Nephron progenitor cell (in vitro differentiated cells): ENCODE measurements around the gene LETM1.
A peak's percentile ranks its signal among the peaks of the same experiment; 100 is the strongest.

Experiments
- DNase-seq: peaks from one replicate; pipeline ENCODE4 v3.0.0; 2021
- H3K27ac Mint-ChIP-seq: 2 replicates; pipeline ENCODE4 v1.8.0; 2021; ENCODE audit warnings: mild to moderate bottlenecking, moderate library complexity, mixed read lengths
- H3K27me3 Mint-ChIP-seq: 2 replicates; pipeline ENCODE4 v1.8.0; 2021; ENCODE audit warnings: mild to moderate bottlenecking, low read depth, mixed read lengths; ENCODE audit not compliant: poor library complexity
- H3K36me3 Mint-ChIP-seq: 2 replicates; pipeline ENCODE4 v1.8.0; 2021; ENCODE audit warnings: low read depth, mixed read lengths
- H3K4me1 Mint-ChIP-seq: 2 replicates; pipeline ENCODE4 v1.8.0; 2021; ENCODE audit warnings: mixed read lengths
- H3K4me3 Mint-ChIP-seq: 2 replicates; pipeline ENCODE4 v1.8.0; 2021; ENCODE audit warnings: mild to moderate bottlenecking, moderate library complexity, mixed read lengths
- H3K9me3 Mint-ChIP-seq: 2 replicates; pipeline ENCODE4 v1.8.0; 2021; ENCODE audit warnings: mild to moderate bottlenecking, moderate library complexity, mixed read lengths
- TF ChIP-seq, protein P1 (sequence below): fragments of 200-600 bp; sonication (generic); IDR thresholded peaks from 2 replicates; pipeline ENCODE4 v1.5.0; 2021; ENCODE audit warnings: antibody characterized with exemption

LETM1 gene

DNA sequence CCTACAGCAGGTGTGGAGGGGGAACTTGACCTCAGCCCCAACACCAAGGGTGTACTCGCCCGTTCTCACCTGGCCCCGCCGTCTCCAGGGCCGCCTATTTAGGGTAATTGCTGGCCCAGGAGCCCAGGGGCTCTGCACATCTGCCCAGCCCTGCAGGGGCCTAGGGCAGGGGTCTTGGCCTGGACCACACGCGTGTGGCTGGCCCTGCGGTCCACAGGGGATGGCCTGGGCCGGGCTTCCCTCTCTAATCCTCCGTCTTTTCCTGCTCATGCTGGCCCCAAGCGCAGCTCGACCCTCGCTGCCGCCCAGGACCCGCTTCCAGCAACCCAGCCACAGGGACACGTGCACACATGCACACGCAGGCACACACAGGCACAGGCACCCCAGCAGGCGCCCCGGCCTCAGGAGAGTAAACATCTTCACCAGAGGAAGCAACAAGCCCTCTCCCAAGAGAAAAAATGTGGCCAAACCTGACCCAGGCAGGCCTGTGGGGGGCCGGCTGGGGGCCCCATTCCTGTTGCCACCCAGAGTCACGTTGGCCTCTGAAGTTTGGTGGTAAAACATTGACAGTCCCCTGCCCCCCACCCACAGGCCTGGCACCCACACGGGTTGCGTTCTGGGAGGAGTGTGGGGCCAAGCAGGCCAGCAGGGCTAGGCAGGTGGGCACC lies 87.5 kb downstream of the LETM1 start:
- Mint-ChIP-seq H3K4me3 (peak overlapping the region; percentile 70), H3K27me3 (peaks cover 4% of the 10 kb centered on the region), H3K9me3 (no peaks in the 10 kb centered on the region), H3K27ac (no peak overlapping the region), H3K36me3 (no peaks in the 10 kb centered on the region), H3K4me1 (peaks cover 27% of the 10 kb centered on the region)
- no peak for DNase-seq
- TF ChIP-seq, protein P1, sequence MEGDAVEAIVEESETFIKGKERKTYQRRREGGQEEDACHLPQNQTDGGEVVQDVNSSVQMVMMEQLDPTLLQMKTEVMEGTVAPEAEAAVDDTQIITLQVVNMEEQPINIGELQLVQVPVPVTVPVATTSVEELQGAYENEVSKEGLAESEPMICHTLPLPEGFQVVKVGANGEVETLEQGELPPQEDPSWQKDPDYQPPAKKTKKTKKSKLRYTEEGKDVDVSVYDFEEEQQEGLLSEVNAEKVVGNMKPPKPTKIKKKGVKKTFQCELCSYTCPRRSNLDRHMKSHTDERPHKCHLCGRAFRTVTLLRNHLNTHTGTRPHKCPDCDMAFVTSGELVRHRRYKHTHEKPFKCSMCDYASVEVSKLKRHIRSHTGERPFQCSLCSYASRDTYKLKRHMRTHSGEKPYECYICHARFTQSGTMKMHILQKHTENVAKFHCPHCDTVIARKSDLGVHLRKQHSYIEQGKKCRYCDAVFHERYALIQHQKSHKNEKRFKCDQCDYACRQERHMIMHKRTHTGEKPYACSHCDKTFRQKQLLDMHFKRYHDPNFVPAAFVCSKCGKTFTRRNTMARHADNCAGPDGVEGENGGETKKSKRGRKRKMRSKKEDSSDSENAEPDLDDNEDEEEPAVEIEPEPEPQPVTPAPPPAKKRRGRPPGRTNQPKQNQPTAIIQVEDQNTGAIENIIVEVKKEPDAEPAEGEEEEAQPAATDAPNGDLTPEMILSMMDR, result no peak

DNA sequence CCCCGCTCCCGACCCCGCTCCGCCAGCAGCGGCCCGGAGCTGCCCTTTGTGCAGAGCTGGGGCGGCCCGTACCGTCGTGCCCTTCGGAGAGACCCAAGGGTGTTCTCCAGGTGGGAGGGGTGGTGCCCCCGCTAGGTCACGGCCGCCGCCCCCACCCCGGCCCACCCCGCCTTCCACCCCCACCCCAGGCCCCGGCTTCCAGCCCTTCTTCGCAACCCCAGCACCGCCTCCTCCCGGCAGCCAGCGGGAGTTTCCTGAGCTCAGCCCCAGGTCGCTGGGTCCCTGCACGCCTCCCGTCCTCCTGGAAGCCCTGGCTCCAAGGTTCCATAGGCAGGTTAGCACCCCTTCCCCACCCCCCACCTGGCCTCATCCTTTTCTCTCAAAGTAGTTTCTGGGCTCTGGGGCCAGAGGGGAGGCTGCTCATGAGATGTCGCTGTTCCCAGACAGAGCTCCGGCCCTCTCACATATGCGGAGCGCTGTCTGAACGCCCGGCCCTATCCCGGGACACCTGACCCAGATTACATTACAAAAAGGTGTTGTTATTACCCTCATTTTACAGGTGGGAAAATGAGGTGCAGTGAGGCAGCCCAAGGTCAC lies 88.1 kb downstream of the LETM1 start:
- Mint-ChIP-seq H3K27ac (no peak overlapping the region), H3K4me1 (peaks cover 27% of the 10 kb centered on the region), H3K36me3 (no peaks in the 10 kb centered on the region), H3K9me3 (no peaks in the 10 kb centered on the region), H3K27me3 (peaks cover 4% of the 10 kb centered on the region), H3K4me3 (peak overlapping the region; percentile 70)
- DNase-seq, result peak; percentile 69
- TF ChIP-seq, protein P1, result peak; percentile 25

DNA sequence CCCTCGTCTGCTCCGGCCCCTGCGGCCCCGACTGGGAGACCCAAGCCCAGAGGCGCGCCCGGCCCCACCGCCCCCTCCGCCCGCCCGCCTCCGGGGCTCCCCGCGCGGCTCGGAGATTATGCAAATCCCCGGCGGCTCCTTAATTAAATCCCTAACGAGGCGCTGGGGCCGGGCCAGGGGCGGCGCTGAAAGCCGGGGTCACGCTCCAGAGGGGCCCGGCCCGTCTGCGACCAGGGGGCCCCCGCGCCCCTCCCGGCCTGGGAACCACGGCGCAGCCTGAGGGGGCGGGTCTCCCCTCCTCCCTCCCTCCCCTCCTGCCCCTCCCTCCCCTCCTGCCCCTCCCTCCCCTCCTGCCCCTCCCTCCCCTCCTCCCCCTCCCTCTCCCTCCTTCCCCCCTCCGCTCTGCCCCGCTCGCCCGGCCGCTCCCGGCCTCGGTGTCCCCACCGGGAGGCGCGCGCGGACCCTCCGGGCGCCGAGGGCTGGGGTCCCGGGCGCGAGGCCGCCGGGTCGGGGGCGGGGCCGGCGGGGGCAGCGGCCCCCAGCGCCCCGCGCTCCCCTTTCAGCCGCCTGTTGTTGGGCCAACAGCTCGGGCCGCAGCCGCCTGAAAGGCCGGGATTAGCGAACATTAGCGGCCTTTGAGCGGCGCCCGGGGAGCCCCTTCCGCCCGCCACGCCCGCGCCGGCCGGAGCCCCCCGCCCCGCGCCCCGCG lies 88.7 kb downstream of the LETM1 start:
- no peaks in the 10 kb centered on the region for H3K9me3 Mint-ChIP-seq
- H3K4me3 Mint-ChIP-seq, result no peak overlapping the region
- TF ChIP-seq, protein P1, result no peak
- peaks cover 4% of the 10 kb centered on the region for H3K27me3 Mint-ChIP-seq
- peak; percentile 70 for DNase-seq
- no peak overlapping the region for H3K27ac Mint-ChIP-seq
- H3K4me1 Mint-ChIP-seq, result peaks cover 30% of the 10 kb centered on the region
- H3K36me3 Mint-ChIP-seq, result no peaks in the 10 kb centered on the region

DNA sequence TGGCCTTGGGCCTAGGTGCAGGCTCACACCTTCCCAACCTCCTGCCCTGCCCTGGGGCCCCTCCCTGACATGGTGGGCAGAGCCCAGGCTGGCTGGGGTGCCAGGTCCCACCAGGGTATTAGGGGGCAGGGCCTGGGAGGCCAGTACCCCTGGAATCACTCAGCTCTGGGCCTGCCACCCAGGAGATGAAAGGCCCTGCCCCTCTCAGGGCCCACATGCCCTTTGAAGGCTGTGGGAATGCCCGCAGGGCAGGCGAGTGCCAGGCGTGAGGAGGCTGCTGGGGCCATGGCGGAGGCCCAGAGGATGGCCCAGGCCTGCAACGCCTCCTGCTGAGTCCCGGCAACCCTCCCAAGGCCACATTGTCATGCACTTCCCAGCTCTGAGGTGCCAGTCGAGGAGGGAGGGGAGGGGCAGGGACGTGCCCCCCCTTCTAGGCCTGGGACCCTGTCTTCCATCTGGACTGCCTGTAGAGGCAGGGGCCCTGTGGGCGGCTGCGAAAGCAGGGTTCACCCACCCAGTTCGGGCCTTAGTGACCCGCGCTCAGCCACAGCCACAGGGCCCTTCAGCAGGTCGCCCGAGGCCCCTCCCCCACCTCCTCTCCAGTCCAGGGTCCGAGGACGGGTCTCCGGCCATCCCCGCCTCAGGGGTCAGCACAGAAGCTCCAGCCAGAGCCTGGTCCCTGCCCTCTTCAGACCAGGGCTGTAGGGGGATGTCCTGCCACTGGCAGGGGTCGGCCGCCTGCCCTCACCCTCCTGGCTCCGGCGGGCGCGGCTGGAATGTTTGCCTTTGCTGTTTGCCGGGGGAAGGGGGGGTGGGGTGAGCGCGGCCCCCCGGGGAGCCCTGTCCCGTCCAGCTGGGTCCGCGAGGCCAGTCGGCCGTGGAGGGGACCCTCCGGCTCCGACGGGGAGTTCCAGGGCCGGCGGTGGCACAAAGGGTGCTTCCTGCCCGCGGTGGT lies 89.6 kb downstream of the LETM1 start:
- H3K4me3 Mint-ChIP-seq, result no peak overlapping the region
- H3K36me3 Mint-ChIP-seq, result no peaks in the 10 kb centered on the region
- H3K27me3 Mint-ChIP-seq, result peaks cover 4% of the 10 kb centered on the region
- DNase-seq, result peak; percentile 52
- H3K4me1 Mint-ChIP-seq, result peaks cover 24% of the 10 kb centered on the region
- no peaks in the 10 kb centered on the region for H3K9me3 Mint-ChIP-seq
- H3K27ac Mint-ChIP-seq, result no peak overlapping the region
- TF ChIP-seq, protein P1, result no peak

DNA sequence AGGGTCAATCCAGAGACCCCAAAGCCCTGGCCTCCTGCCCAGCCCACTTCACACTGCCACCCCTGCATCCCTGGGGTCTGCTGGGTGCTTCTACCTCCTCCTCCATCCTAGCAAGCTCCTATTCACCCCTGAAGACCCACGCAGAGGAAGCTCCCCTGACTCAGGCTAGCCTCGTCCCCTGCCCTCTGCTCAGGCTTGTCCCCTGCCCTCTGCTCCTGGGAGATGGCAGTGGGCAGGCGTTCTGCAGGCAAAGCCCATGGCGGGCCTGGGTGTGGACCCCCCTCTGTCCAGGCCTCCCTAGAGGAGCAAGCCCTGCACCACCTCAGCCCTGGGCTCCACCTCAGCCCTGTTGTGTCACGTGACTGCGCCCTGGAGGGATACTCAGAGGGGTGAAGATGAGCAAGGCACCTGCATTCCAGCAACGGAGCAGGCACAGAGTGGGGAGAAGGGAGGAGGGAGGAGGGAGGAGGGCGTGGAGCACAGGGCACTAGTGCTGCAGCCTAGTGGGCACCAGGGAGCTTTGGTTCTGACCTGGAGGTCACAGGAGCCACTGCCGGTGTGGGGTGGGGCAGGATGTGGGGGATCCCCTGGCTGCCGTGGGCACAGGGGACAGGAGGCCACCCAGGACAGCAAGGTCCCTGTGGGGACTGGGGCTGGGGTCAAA lies 90.4 kb downstream of the LETM1 start:
- H3K9me3 Mint-ChIP-seq, result no peaks in the 10 kb centered on the region
- peaks cover 16% of the 10 kb centered on the region for H3K4me1 Mint-ChIP-seq
- no peak for DNase-seq
- H3K27me3 Mint-ChIP-seq, result peaks cover 4% of the 10 kb centered on the region
- no peaks in the 10 kb centered on the region for H3K36me3 Mint-ChIP-seq
- no peak overlapping the region for H3K4me3 Mint-ChIP-seq
- no peak overlapping the region for H3K27ac Mint-ChIP-seq
- TF ChIP-seq, protein P1, result no peak
